T-helper 2 cell treated with Interferon-gamma antibody and Interleukin-4, amounts not matched to agents 5 μg/mL and 100 μg/mL, for 36 hours (primary cell): ENCODE results near the gene SLC9A2.

Experiments
- DNase-seq: peaks from one replicate; pipeline ENCODE4 v3.0.0; 2021; ENCODE audit warnings: low spot score
- H3K27ac Mint-ChIP-seq: one replicate; pipeline ENCODE4 v1.8.0; 2021; ENCODE audit warnings: mild to moderate bottlenecking, mixed read lengths
- H3K27me3 Mint-ChIP-seq: one replicate; pipeline ENCODE4 v1.8.0; 2021; ENCODE audit warnings: low read depth, mixed read lengths
- H3K36me3 Mint-ChIP-seq: one replicate; pipeline ENCODE4 v1.8.0; 2021; ENCODE audit warnings: low read depth, mixed read lengths
- H3K4me1 Mint-ChIP-seq: one replicate; pipeline ENCODE4 v1.8.0; 2021; ENCODE audit warnings: low read depth, mixed read lengths
- H3K4me3 Mint-ChIP-seq: one replicate; pipeline ENCODE4 v1.8.0; 2022; ENCODE audit warnings: mild to moderate bottlenecking, moderate library complexity, mixed read lengths
- H3K9me3 Mint-ChIP-seq: one replicate; pipeline ENCODE4 v1.8.0; 2021; ENCODE audit warnings: mixed read lengths

The SLC9A2 gene

DNA sequence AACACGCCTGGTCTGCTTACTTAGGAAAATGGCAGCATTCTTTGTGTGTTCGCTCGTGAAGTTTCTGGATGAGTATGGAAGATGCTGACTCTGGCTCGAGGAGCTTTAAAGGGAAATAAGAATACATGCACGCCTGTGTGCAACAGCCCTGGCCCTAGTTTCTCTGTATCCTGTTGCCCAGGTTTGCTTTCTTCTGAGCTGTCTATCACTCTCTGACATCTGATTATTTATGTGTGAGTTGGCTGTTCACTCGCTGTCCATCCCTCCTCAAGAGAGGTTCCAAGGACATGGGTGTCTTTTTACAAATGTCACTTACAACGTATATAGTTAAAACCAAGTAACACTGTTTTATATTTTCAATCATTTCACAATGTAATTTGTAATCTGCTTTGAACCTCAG lies 16.0 kb downstream of the SLC9A2 start:
- peaks cover 10% of the 10 kb centered on the region for H3K27me3 Mint-ChIP-seq
- H3K4me3 Mint-ChIP-seq = no peak overlapping the region
- H3K36me3 Mint-ChIP-seq = no peaks in the 10 kb centered on the region
- DNase-seq = no peak
- no peaks in the 10 kb centered on the region for H3K9me3 Mint-ChIP-seq
- H3K4me1 Mint-ChIP-seq = no peaks in the 10 kb centered on the region
- no peak overlapping the region for H3K27ac Mint-ChIP-seq

DNA sequence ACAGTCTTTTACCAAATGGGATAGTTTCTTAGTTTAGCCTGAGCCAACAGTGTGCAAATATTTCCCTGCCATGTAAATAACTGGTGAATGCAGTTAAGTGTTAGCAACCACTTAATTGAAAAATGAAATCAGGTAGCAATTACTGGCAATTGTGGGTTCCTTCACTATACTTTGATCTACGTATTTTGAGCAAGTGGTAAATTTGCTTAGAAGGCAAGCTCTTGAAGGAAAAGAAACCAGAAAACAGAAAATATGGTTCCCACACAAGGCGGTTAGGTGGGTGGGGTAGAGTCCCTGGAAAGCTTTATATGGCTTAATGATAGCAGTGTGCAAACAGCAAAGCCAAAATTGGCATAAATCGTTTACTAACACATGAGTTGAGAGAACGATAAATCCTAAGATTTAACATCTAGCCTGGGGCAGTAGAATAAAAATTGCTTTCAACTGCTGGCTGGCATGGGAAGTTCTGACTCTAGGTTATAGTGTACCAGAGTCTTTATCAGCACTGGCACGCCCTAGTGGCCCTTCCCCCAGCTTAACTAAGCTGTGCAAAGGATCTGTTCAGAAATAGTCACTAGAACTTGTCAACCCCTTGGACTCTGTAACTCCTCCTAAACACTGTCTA lies 17.0 kb downstream of the SLC9A2 start:
- Mint-ChIP-seq H3K9me3 (no peaks in the 10 kb centered on the region), H3K4me3 (no peak overlapping the region)

DNA sequence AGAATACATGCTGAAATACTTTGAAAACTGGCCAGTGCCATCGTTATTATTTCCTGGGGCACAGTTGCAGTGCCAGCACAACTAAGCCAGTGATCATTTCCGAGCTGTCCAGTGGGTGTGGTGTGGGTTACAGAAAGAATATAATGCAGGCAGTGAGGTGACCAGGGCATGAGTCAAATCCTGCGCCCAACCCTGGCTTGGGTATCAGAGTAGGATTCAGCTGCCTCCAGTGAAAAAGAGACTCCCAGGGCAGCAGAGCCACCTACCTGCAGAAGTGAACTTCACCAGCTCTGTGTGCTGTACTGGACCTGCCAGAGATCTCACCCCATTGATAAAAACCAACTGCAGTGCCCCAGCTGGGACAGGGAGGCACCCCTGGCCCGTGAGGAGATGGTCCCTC lies 18.0 kb downstream of the SLC9A2 start:
- peaks cover 9% of the 10 kb centered on the region for H3K27me3 Mint-ChIP-seq
- H3K9me3 Mint-ChIP-seq = no peaks in the 10 kb centered on the region
- H3K4me3 Mint-ChIP-seq = no peak overlapping the region
- H3K27ac Mint-ChIP-seq = no peak overlapping the region
- no peak for DNase-seq
- H3K4me1 Mint-ChIP-seq = no peaks in the 10 kb centered on the region
- no peaks in the 10 kb centered on the region for H3K36me3 Mint-ChIP-seq

More for the DNA sequence above, 17.0 kb downstream of the SLC9A2 start:
- Mint-ChIP-seq H3K27ac (no peak overlapping the region), H3K27me3 (peaks cover 8% of the 10 kb centered on the region), H3K4me1 (no peaks in the 10 kb centered on the region), H3K36me3 (no peaks in the 10 kb centered on the region)
- DNase-seq = no peak

DNA sequence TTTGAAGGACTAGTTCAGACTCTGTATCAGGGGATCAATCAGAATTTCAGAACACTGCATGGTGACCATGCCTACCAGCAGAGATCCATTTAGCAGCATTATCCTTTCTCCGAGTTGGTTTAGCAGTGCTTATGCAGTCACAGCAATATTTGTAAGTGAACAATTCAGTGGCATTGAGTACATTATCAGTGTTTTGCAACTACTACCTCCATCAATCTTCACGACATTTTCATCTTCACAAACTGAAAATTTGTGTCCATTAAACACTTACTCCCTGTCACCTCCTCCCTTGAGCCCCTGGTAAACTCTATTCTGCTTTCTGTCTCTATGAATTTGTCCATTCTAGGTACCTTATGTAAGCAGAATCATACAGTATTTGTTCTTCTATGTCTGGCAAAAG lies 20.1 kb downstream of the SLC9A2 start:
- Mint-ChIP-seq H3K36me3 (no peaks in the 10 kb centered on the region), H3K27ac (no peak overlapping the region), H3K27me3 (peaks cover 15% of the 10 kb centered on the region), H3K4me3 (no peak overlapping the region), H3K9me3 (no peaks in the 10 kb centered on the region), H3K4me1 (no peaks in the 10 kb centered on the region)
- no peak for DNase-seq

DNA sequence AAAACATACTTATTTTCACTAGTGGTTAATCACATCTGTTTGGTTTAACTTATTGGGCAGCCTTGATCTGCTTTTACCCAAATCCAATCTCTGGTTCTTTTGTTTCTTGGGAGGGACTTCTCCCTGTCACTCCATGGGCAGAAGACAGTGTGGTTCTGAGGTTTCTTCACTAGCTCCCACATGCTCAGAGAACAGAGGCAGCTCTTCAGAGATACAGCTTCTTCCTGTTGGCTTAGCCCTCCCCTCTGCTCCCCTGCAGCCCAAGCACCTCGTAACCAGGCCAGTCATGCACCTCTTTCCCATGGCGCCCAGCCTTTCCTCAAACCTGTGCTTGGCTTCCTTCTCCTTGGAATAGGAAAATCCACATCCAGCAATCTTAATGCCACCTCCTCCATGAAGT lies 32.8 kb downstream of the SLC9A2 start:
- no peaks in the 10 kb centered on the region for H3K4me1 Mint-ChIP-seq
- DNase-seq = no peak
- no peaks in the 10 kb centered on the region for H3K36me3 Mint-ChIP-seq
- no peaks in the 10 kb centered on the region for H3K9me3 Mint-ChIP-seq
- peaks cover 29% of the 10 kb centered on the region for H3K27me3 Mint-ChIP-seq
- H3K27ac Mint-ChIP-seq = no peak overlapping the region
- no peak overlapping the region for H3K4me3 Mint-ChIP-seq

DNA sequence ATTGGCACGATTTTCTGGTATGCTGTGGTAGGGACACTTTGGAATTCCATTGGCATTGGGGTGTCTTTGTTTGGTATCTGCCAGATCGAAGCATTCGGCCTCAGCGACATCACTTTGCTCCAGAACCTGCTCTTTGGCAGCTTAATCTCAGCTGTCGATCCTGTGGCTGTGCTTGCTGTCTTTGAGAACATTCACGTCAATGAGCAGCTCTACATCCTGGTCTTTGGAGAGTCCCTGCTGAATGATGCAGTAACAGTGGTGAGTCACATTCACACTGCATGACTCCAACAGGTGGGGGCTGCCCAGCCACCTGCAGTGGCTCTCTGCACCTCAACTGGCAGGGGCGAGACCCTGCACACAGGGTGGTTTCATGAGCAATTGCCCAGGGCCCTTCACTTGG lies 38.4 kb downstream of the SLC9A2 start:
- Mint-ChIP-seq H3K9me3 (no peaks in the 10 kb centered on the region), H3K36me3 (no peaks in the 10 kb centered on the region), H3K4me1 (peaks cover 5% of the 10 kb centered on the region), H3K4me3 (no peak overlapping the region), H3K27ac (no peak overlapping the region), H3K27me3 (peaks cover 4% of the 10 kb centered on the region)
- peak; percentile 23 for DNase-seq

DNA sequence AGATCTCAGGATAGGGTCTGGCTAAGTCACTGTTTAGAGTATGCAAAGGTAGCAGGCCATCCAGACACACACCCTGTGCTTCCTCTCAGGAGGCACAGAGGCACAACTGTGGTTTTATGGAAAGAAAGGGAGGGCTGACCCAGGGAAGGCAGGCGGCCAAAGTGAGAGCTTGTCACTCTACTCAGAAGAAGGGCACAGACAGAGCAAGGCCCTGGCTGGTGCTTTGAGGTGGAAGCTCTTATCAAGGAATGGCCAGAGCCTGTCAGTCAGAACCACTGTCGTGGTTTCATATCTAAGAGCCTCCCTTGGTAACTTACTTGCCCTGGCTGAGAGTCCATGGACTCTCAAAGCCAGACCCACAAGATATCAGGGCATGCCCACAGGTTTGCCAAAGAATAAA lies 40.7 kb downstream of the SLC9A2 start:
- Mint-ChIP-seq H3K4me1 (peaks cover 13% of the 10 kb centered on the region), H3K9me3 (no peaks in the 10 kb centered on the region), H3K4me3 (no peak overlapping the region), H3K27me3 (no peaks in the 10 kb centered on the region), H3K27ac (no peak overlapping the region), H3K36me3 (no peaks in the 10 kb centered on the region)
- no peak for DNase-seq

DNA sequence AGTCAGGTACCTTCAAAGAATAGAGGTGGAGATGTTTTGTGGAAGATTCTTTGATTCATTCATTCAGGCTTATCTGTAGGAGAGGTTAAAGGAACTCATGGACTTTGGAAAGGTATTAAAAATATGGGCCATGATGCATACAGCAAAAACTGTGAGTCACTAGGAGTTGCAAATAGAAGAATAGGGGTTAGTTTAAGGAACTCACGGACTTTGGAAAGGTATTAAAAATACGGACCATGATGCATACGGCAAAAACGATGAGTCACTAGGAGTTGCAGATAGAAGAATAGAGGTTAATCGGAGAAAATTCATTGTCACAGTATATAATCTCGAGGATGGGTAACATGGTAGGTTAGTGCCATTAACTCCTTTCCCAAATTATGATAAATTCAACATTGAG lies 41.2 kb downstream of the SLC9A2 start:
- peaks cover 13% of the 10 kb centered on the region for H3K4me1 Mint-ChIP-seq
- no peak for DNase-seq
- H3K4me3 Mint-ChIP-seq = no peak overlapping the region
- H3K9me3 Mint-ChIP-seq = no peaks in the 10 kb centered on the region
- no peaks in the 10 kb centered on the region for H3K36me3 Mint-ChIP-seq
- H3K27me3 Mint-ChIP-seq = no peaks in the 10 kb centered on the region
- no peak overlapping the region for H3K27ac Mint-ChIP-seq

DNA sequence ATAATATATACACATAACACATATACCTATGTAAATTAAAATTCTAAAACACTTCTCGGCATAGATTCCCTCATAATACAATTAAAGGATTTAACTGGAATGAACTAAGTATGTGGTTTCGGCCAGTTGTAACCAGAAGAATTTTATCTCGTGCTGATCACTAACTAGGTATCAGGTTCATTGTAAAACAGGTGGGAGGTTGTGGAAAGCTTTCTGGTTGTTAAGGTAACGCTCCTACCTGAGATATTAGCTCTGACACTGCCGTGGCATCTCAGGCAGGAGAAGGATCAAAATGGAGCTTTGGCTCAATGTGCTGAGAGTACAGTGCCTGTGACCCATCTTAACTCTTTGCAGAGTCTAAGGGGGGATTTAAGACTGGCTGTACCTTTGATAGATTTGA lies 42.5 kb downstream of the SLC9A2 start:
- H3K4me3 Mint-ChIP-seq = no peak overlapping the region
- no peaks in the 10 kb centered on the region for H3K27me3 Mint-ChIP-seq
- no peaks in the 10 kb centered on the region for H3K36me3 Mint-ChIP-seq
- H3K4me1 Mint-ChIP-seq = peaks cover 13% of the 10 kb centered on the region
- no peak for DNase-seq
- H3K27ac Mint-ChIP-seq = no peak overlapping the region
- no peaks in the 10 kb centered on the region for H3K9me3 Mint-ChIP-seq

DNA sequence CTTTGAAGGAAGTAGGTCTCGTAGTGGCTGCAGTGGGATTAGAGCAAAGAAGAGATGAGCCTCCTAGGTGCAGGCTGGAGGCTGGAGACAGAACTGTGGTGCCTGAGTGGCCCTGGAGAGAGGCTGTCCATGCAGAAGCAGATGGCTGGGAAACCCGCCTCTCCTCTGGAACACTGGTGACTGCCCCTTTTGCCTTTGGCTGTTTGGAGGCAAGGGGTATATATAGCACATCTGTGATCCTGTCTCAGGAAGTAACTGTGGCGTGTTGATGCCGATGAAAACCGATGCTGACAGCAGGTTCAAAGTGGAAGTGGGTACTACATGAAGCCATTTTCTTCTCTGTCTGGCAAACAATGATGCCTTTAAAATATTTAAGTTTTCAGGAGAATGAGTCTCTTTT lies 43.5 kb downstream of the SLC9A2 start:
- no peak for DNase-seq
- H3K4me1 Mint-ChIP-seq = peaks cover 13% of the 10 kb centered on the region
- H3K36me3 Mint-ChIP-seq = no peaks in the 10 kb centered on the region
- no peak overlapping the region for H3K4me3 Mint-ChIP-seq
- H3K27ac Mint-ChIP-seq = no peak overlapping the region
- no peaks in the 10 kb centered on the region for H3K9me3 Mint-ChIP-seq
- no peaks in the 10 kb centered on the region for H3K27me3 Mint-ChIP-seq

DNA sequence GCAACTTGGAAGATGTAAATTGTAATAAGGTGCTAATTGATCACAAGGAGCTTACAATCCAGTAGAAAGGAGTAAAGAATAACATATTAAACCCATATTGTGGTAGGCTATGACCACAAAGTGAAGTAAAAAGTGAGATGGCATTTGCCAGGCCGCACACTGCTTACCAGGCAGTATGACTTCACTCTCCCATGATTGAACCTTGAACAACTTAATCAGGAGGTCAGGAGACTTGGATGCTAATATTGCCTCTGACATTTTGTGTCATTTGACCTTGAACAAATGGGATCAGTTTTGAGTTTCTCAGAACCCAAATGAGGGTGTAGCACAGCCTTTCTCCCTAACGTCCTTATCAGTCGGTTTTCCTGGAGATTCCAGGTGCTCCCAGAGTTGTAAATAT lies 44.0 kb downstream of the SLC9A2 start:
- H3K4me1 Mint-ChIP-seq = peaks cover 13% of the 10 kb centered on the region
- H3K36me3 Mint-ChIP-seq = no peaks in the 10 kb centered on the region
- H3K27ac Mint-ChIP-seq = no peak overlapping the region
- no peaks in the 10 kb centered on the region for H3K9me3 Mint-ChIP-seq
- H3K27me3 Mint-ChIP-seq = no peaks in the 10 kb centered on the region
- no peak for DNase-seq
- no peak overlapping the region for H3K4me3 Mint-ChIP-seq

DNA sequence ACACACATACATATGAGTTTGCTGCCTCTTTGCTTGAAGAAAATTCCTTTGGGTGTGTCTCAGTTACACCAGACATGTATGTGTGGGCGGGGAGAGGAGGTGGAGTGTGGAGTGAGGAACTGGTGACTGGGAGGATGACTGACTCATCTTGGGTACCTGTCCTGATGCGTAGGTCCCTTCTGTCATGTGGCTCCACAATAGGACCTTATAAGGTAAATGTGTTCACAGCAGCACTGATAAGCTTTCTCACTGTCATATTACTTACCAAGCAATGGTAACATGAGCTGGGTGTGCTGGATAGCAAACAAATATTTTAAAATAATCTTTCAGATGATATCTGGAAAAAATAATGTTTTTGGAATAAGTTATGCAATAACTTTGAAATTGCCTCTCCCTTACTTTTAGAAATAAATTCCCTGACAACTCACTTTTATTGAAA lies 45.1 kb downstream of the SLC9A2 start:
- Mint-ChIP-seq H3K36me3 (no peaks in the 10 kb centered on the region), H3K9me3 (no peaks in the 10 kb centered on the region), H3K27ac (no peak overlapping the region), H3K27me3 (no peaks in the 10 kb centered on the region), H3K4me3 (no peak overlapping the region), H3K4me1 (peaks cover 13% of the 10 kb centered on the region)
- peak; percentile 60 for DNase-seq

DNA sequence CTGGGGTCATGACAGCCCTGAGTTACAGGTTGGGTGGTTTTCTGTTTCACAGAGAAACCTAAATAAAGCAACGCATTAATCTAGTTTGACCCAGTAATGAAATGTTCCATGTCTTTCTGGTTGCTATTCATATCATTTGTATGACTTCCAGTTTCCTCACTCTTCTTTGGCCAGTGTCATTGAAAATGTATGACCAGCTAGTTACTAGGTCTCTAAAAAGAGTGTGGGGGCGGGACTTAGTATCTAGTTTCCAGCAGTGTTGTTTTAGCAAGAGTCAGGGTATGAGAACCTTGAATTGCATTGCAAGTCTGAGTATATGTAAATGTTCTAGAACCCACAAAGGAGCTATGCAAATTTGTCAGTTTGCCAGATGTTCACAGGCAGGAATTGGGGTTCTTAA lies 47.7 kb downstream of the SLC9A2 start:
- H3K9me3 Mint-ChIP-seq = no peaks in the 10 kb centered on the region
- H3K36me3 Mint-ChIP-seq = no peaks in the 10 kb centered on the region
- H3K27ac Mint-ChIP-seq = no peak overlapping the region
- no peak for DNase-seq
- H3K27me3 Mint-ChIP-seq = no peaks in the 10 kb centered on the region
- H3K4me3 Mint-ChIP-seq = no peak overlapping the region
- H3K4me1 Mint-ChIP-seq = peaks cover 13% of the 10 kb centered on the region

DNA sequence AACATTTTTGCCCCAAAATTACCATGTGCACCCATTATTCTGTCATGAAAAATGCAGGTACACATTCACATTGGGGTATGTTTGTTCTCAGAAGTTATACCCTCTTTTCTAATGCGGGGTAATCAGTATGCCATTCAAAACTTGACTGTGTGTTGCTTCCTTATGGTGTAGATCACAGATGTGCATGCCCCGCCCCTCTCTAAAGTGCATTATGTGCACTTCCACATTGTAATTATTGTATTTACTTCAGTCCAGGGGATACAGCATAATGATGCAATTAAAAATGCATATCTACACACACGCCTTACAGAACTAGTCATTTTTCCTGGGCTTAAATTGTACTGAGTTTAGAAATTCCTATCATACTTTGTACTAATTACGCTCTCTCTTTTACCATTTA lies 48.8 kb downstream of the SLC9A2 start:
- no peaks in the 10 kb centered on the region for H3K27me3 Mint-ChIP-seq
- peaks cover 5% of the 10 kb centered on the region for H3K4me1 Mint-ChIP-seq
- no peaks in the 10 kb centered on the region for H3K36me3 Mint-ChIP-seq
- no peak for DNase-seq
- no peak overlapping the region for H3K4me3 Mint-ChIP-seq
- no peak overlapping the region for H3K27ac Mint-ChIP-seq
- H3K9me3 Mint-ChIP-seq = no peaks in the 10 kb centered on the region

DNA sequence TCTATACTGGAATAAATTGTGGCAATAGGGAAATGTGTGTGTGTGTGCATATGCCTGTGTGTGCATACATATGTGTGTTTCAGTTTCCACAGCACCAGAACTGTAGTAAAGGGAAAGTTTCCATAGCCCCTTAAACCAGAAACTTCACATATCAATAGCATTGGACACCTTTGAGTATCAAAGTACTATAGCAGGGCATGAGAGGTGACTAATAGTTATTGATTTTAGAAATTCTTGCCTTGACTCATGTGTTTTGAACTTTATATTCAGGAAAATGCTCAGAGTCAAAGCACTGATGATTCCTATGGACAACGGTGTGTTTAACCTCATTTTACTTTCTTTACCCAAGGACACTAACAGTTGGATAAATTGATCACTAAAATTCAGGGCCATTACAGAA lies 50.0 kb downstream of the SLC9A2 start:
- no peak for DNase-seq
- H3K9me3 Mint-ChIP-seq = no peaks in the 10 kb centered on the region
- no peaks in the 10 kb centered on the region for H3K27me3 Mint-ChIP-seq
- H3K36me3 Mint-ChIP-seq = no peaks in the 10 kb centered on the region
- no peak overlapping the region for H3K27ac Mint-ChIP-seq
- H3K4me3 Mint-ChIP-seq = no peak overlapping the region
- peaks cover 1% of the 10 kb centered on the region for H3K4me1 Mint-ChIP-seq
